M059J (cell line): ENCODE data around the gene ARMC2. TPM values are rescaled to one million over a fixed set of nuclear protein-coding genes. Genes with fewer than 3 reads are reported as not detected.
"Not testable (repeated sequence)": the region's sequence is repeated elsewhere in the genome, so short reads cannot be mapped to it uniquely, and the experiment has no call there.

Experiments used
- DNase-seq: peaks from one replicate; pipeline ENCODE4 v3.0.0-alpha.2; 2012; ENCODE audit warnings: low read depth
- total RNA-seq: library from RNA; depleted of rRNA; stranded (reverse); fragments of >200 nt; shearing (Covaris generic); gene quantifications from 2 replicates; pipeline ENCODE4 v1.2.3, GENCODE V29; 2014

The ARMC2 gene
- total RNA-seq, 1 experiment from 2014 or later = 1.7 TPM

DNA sequence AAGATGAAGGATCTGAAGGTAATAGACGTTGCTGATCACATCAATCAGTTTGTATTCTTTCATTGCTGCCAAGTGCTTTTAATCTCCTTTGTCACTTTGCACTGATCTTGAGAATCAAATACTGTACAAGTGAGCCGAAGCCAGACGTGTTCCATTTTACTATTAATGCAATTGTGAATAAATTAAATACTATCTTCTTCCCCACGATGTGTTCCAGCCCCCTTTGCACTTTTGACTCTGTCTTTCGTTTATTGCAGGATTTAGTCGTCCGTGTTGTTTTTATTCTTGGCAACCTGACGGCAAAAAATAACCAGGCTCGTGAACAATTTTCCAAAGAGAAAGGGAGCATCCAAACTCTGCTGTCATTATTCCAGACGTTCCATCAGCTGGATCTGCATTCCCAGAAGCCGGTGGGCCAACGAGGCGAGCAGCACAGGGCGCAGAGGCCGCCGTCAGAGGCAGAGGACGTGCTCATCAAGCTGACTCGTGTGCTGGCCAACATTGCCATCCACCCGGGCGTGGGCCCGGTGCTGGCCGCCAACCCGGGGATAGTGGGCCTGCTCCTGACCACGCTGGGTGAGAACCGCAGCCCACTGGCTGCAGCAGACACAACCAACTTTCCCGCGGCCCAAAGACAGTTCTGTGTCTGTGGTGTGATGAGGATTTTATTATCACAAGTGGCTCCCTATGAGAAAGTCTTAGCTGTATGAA is 104.7 kb downstream of the ARMC2 start:
- no peak for DNase-seq

DNA sequence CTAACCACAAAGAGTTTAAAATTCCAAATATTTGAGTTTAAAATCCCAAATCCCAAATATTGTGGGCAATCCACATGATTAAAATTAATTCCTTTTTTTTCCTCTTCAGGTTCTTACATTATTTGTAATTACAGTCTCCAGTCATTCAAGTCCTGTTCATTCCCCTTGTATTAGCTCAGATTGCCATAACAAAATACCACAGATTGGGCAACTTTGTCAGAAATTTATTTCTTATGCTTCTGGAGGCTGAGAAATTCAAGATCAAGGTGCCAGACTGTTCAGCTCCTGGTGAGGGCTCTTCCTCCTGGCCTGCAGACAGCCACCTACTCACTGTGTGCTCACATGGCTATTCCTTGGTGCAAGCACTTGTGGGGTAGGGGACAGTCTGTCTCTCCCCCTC is 105.5 kb downstream of the ARMC2 start:
- DNase-seq = no peak

DNA sequence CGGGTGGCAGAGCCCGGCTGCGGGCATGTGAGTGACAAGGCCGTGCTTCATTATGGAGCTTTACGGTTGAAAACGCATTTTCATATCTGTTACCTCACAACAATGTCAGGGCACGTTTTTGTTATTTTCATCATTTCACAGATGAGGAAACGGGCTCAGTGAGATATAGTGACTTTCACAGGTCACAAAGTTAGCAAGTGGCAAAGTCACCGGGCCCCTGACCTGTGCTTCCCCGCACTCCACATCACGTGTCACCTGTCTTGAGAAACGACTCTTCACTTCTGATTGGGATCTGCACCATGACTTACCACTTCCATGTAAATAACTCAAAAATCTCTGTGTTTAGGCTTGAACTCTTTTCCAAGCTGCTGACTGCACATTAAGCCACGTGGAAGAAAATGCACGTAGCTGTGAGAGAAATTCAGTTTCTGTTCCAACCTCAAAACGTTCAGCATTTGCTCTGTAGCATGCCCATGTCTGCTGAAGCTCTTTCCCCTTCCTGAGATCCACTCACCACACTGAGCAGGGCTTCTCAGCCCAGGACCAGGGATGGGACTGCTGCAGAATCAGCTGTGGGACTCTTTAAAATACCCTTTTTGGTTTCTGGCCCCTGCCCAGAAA is 107.2 kb downstream of the ARMC2 start:
- no peak for DNase-seq

DNA sequence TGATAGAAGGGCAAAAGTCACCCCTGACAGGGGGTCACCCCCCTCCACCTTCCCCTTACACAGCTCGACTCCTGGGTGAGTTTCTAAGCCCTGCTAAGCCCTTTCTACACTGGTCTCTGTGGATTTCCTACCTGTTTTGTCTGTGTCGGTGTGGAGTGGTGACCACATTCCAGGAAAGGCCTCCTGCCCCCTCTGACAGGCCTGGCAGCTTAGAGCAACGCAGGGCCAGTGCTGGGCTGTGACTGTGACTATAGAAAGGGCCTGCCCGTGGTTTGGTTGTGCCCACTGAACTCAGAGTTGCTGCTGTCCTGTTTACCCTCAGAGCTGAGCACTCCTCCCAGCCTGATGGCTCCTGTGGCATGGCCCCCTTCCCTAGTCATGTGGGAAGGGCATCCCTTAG is 109.0 kb downstream of the ARMC2 start:
- no peak for DNase-seq

DNA sequence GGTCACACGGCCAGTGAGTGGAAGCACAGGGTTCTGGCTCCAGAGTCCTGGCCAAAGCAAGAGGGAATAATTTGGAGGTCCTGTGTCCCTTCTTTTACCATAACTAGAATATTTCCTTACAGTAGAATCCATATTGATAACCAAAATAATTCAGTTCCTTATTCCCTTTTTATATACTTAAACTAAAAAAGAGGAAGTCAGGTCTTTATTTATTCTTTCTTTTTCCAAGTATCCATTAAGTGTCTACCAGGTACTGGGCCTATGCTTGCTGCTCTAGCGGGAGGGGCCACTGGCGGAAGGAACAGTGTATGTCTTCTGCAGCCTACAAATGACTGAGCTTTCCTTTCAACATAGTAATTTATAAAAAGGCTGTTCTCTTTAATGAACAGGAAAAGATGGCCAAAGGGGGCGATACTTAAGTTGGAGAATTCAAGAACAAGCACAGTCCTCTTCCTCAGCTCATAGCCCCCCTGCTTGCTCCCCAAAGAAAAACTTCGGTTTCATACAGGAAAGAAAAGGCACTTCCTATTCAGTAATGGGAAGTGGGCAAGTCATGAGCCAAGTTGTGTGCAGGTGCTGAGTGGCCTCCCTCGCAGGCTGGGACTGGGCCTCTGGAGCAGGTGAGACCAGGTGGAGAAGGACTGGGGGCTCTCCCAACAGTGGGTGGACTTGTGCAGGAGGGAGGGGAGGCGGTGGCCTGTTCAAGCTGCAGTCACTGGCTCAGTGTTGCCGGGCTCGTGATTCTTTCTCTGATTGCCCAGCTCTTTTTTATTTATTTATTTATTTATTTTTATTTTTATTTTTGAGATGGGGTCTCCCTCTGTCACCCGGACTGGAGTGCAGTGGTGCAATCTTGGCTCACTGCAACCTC is 110.9 kb downstream of the ARMC2 start:
- DNase-seq = no peak

DNA sequence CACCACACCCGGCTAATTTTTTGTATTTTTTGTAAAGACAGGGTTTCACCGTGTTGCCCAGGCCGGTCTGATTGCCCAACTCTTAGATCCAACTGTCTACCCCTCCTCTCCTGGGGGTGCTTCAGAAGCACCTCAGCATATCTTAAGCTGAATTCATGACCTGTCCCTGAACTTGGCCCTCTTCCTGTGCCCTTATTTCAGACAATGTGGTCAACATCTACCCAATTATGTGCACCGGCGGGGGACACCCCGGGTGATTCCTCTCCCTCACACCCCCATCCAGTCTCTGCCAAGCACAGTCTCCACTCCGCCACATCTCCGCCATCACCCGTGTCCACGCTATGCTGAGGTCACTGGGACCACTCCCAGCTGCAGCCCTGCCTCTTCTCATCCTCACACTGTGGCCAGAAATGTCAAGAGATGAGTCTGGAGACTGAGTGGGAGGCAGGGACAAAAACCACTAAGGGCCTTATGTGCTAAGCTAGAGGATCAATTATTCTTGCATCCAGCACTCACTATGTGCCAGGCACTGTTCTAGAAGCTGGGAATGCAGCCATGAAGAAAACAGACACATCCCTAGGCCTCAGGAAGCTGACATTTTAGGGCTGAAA is 111.9 kb downstream of the ARMC2 start:
- no peak for DNase-seq

DNA sequence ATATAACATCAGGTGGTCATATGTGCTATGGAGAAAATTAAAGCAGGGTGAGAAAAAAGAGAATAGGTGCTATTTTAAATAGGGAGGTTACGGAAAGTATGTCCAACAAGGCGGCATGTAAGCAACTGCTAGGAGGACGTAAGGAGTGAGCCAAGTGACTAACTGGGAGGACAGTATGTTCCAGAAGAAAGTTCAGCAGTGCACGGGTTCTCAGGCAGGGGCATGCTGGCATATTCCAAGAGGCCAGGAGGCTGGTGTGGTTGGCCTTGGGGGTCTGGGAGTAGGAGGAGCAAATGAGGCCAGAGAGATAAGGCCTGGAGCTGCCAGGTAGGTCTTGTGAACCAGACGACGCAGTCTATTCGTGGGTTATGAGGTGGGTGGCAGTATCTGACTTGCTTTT is 112.4 kb downstream of the ARMC2 start:
- DNase-seq = no peak

DNA sequence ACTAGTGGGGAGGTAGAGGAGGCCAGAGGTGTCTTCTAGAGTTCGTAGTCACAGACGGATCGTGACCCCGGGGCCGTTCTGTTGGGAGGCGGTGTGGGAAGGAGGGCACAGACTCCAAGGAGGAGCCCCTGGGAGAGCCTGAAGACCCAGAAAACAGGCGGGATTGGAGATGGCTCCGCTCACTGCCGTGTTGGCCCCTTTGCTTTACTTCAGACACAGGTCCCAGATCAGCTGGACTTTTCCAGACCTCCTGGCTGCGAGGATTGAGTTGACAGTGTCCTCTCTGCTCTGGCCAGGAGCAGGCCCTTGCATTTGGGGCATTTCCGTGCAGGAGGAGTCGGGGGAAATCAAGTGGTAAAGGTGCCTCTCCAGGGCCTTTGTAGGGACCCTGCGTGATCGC is 112.9 kb downstream of the ARMC2 start:
- DNase-seq = no peak

DNA sequence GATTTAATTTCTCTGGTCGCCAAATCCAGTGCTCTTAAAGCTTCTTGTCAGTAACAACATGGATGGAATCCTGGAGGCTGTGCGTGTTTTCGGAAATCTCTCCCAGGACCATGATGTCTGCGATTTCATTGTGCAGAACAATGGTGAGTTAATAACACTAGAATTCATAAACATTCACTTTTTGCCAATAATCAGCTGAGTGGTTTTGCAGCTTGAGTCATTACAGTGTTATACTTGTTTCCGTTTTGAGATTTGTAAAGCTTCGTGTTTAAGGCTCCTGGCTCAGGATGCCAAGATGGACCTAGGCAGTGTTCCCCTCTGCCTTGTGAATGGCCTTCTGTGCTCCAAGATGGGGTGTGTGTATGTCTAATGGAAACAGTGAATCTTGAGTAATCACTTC is 113.8 kb downstream of the ARMC2 start:
- DNase-seq = peak; percentile 39

DNA sequence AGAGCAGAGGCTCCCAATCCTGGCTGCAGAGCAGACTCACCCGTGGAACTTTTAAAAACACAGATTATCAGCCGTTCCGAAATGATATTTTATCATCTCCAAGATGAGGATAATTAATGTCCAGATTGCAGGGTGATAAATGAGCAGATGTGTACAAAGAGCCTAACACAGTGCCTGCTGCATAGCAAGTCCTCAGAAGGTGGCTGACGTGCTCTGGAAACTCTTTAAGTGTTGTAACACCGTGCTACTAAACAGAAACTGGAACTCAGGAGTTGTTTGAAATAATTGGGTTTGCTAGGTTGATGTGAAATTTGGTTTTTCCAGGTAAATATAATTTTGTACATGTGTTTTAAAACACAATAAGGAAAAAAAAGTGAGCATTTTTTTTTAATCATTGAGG is 118.0 kb downstream of the ARMC2 start:
- no peak for DNase-seq

DNA sequence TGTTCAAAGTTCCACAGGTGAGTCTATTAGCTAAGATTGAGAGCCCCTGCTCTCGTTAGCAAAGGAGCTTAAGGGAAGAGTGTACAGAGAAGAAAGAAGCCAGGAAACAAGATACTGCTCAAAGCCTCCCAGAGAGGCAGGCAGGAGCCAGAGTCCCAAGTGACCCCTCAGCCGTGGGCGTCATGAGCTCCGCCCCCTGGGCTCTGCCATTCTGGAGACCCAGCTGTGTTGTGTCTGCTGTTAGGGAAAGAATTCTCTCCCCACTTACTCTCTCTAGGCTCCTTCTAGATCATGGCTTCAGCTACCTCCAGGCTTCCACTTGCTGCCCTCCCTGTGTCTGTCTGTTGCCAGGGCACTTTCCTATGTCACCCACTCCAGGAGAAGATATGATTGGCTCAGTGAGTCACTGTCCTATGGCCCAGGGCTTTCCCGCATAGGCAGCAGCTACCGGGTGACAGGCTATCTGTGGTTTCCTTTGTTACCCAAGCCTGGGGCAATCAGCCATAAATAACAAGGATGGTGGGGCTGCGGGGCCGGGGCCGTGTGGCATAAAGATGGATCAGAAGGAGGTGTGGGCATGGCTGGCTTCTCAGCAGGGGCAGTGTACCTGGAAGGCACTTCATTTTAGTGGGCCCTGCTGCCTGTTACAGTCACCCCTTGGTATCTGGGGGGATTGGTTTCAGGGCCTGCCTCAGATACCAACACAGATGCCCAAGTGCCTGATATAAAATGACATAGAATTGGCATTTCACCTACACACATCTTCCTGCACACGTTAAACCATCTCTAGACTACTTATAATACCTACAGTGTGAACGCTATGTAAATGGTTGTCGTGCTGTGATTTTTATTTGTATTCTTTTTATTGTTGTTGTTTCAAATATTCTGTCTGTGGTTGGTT is 118.9 kb downstream of the ARMC2 start:
- peak; percentile 91 for DNase-seq

DNA sequence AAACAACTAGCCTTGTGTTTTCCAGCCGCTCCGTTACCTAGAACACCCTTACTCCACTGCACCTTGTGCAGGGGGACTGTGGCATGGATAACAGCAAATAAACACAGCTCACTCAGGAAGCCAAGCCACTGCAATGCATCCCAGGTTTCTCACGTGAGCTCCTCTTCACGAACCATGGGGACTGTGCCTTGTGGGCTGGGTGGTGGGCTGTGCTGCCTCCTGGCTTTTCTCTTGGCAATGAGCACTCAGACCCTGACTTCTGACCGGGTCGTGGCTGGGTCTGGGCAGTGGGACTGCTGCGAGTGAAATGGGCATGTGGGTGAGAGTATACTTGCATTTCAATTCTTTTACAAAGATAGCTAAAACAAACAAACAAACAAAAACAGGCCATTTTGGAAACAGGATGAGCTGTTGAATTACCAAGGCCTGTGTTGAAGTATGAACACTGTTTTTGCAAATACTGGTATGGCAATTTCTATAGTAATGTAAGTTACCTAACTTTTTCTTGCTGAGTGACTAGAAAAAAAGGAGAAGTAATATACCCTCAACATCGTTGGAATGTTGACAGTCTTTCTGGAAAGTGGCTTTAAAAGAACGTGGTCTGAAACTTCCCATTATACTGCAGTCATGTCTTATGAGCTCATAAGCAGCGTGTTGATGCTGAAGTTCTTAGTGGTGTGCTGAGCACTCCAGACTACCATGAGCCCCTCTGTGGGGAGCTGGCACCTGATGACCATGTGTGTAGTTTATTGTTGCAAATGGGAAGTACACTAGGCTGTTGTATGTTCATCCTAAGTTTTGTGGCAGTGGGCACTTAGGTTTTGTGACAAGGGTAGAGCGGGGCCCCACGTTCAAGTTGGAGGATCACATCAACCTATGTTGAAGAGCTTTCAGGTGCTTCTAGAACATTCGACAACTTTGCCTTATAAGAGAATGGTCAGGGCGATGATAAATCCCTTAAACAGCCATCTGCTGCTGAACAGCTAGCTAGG is 120.4 kb downstream of the ARMC2 start:
- no peak for DNase-seq

DNA sequence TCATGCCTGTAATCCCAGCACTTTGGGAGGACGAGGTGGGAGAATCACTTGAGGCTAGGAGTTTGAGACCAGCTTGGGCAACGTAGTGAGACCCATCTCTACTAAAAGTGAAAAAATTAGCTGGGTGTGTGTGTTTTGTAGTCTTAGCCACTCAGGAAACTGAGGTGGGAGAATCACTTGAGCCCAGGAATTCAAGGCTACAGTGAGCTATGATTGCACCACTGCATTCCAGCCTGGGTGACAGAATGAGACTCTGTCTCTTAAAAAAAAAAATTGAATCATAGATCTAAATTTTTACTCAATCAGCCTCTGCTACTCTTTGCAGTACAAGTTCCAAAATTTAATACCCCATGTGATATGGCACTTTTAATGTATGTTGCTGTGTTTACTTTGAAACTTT is 121.6 kb downstream of the ARMC2 start:
- no peak for DNase-seq

DNA sequence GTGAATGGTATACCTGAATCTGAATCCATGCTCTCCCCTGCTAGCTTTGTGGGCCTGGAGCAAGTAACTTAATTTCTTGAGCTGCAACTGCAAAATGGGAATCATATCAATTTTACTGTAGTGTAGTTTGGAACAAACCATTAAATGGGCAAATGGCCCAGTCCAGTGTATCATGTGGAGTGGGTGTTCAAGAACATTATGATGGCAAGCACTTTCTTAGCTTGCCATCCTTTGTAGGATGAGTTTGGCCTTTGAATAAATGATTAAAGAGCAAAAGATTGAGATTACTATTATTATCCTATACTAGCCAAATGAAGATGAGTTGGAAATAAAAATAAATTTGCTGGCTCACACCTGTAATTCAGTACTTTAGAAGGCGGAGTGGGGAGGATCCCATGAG is 126.0 kb downstream of the ARMC2 start:
- DNase-seq = no peak

DNA sequence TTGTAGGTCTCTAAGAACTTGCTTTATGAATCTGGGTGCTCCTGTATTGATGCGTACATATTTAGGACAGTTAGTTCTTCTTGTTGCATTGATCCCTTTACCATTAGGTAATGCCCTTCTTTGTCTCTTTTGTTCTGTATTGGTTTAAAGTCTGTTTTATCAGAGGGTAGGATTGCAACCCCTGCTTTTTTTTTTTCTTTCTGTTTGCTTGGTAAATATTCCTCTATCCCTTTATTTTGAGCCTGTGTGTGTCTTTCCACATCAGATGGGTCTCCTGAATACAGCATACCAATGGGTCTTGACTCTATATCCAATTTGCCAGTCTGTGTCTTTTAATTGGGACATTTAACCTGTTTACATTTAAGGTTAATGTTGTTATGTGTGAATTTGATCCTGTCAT is 130.4 kb downstream of the ARMC2 start:
- not testable (repeated sequence) for DNase-seq

DNA sequence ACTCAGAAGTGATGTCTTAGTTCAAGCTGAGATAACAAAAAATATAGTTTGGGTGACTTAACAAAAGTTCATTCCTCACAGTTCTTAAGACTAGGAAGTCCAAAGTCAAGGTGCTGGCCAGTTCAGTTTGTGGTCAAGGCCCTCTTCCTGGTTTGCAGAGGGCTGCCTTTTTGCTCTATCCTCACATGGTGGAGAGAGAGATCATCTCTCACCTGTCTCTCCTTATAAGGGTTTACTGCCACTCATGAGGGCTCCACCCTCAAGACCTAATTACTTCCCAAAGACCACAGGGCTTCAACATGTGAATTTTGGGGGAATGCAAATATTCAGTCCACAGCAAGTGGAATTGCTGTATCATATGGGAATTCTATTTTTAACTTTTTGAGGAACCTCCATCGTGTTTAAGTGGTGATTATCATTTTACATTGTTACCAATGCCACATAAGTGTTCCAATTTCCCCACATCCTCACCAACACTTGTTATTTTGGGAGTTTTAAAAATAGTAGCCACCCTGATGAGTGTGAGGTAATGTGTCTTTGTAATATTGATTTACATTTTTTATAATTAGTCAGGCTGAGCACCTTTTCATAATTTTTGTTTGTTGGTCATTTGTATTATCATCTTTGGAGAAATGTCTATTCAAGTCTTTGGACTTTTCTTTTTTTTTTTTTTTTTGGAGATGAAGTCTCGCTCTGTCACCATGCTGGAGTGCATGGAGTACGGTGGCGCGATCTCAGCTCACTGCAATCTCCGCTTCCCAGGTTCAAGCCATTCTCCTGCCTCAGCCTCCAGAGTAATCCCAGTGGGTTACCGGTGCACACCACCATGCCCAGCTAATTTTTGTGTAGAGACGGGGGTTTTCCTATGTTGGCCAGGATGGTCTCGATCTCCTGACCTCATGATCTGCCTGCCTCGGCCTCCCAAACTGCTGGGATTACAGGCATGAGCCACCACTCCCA is 134.2 kb downstream of the ARMC2 start:
- DNase-seq = no peak

DNA sequence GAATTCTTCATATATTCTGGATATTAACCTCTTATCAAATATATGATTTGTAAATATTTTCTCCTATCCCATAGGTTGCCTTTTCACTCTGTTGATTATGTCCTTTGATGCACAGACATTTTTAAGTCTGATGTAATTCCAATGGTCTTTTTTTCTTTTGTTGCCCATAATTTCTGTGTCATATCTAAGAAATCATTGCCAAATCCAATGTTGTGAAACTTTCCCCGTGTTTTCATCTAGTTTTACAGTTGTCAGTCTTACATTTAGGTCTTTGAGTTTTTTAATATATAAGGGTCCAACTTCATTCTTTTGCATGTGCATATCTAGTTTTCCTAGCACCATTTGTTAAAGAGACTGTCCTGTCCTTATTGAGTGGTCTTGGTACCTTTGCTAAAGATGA is 134.9 kb downstream of the ARMC2 start:
- no peak for DNase-seq

DNA sequence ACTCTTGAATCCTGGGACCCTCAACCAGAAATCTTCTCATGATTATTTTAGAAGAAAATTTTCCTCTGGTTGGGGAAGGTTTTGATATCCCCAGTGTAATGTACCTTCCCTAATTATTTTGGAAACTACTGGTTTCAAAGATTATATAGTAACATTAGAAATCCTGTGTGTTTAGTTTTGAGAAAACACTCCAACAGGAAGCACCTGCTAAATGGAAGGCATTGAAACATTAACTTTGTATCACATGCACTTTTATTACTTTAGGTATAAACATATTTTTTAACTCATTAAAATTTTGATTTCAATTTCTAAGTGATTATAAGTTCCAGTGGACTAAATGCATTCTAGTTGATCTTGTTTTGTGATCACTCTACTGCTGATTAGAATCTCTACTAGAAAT is 137.1 kb downstream of the ARMC2 start:
- DNase-seq = no peak

DNA sequence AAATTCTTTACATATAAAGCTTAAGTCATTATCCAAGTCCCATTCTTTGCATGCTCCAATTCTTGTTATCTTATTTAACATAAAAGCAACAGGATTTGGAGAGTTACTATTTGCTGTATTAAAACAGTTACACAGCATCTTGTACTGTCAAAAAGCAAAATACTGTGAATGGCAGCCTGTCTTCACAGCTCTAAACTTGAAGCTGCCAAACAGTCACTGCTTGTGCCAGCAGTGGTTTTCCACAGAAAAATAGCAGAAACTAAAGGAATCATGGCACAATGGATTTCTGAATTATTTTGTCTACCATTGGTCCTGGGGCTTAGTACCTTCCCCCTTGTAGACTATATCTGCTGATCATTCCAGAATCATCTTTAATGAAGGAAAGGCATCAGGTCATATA is 138.9 kb downstream of the ARMC2 start:
- no peak for DNase-seq
